ENCODE results near the gene MSH5.

Gene MSH5

GRCh38 chr6:31794866-31795615 is 55.2 kb downstream of the MSH5 start:
- Histone ChIP-seq H3K79me2 (ENCODE audit: insufficient read depth, low read length) (peaks cover 52% of the 10 kb centered on the region), H3F3A (ENCODE audit: low read depth) (peaks cover 9% of the 10 kb centered on the region; the same call in 1 of the 2 replicates), H2AFZ (ENCODE audit: low read length) (peak overlapping the region; percentile 83), H3K9me3 (ENCODE audit: insufficient read depth, low read depth, low read length) (no peaks in the 10 kb centered on the region), H3K36me3 (ENCODE audit: insufficient read depth, low read length) (peaks cover 5% of the 10 kb centered on the region; the same call in 1 of the 2 replicates), H3K9me2 (replicated peaks; ENCODE audit: low read depth, low read length) (no peaks in the 10 kb centered on the region), H3K9ac (ENCODE audit: low read depth, low read length, poor library complexity, severe bottlenecking) (peak overlapping the region; percentile 96), H3K4me2 (ENCODE audit: low read depth, low read length, poor library complexity, severe bottlenecking) (peak overlapping the region; percentile 90), H3K4me1 (ENCODE audit: insufficient read depth, low read length, poor library complexity, severe bottlenecking) (peaks cover 49% of the 10 kb centered on the region), H3K4me3 (ENCODE audit: low read length, poor library complexity, severe bottlenecking) (peak overlapping the region; percentile 100), H4K20me1 (ENCODE audit: insufficient read depth, low read length, poor library complexity, severe bottlenecking) (peaks cover 19% of the 10 kb centered on the region), H3K27me3 (ENCODE audit: insufficient read depth, low read length, poor library complexity, severe bottlenecking) (peaks cover 7% of the 10 kb centered on the region)
- TF ChIP-seq CTCF (conservative IDR thresholded peaks at IDR 0.05; ENCODE audit: low read length): no peak

GRCh38 chr6:31795616-31796298 is 56.0 kb downstream of the MSH5 start, which contains the start of gene VARS1:
TSS of gene VARS1 (minus strand) at chr6:31795752. CDS start at chr6:31795217, 535 bp downstream.
- Histone ChIP-seq H3K4me2 (ENCODE audit: low read depth, low read length, poor library complexity, severe bottlenecking) (peak within 1 kb of the TSS; percentile 90), H3K79me2 (ENCODE audit: insufficient read depth, low read length) (peaks cover 52% of the 10 kb centered on the region), H3K4me1 (ENCODE audit: insufficient read depth, low read length, poor library complexity, severe bottlenecking) (peaks cover 49% of the 10 kb centered on the region), H3K9me3 (ENCODE audit: insufficient read depth, low read depth, low read length) (no peaks in the 10 kb centered on the region), H3K27me3 (ENCODE audit: insufficient read depth, low read length, poor library complexity, severe bottlenecking) (peaks cover 7% of the 10 kb centered on the region), H3K9me2 (replicated peaks; ENCODE audit: low read depth, low read length) (no peaks in the 10 kb centered on the region), H3K36me3 (ENCODE audit: insufficient read depth, low read length) (peaks cover under 1% of the 10 kb centered on the region; the same call in 1 of the 2 replicates), H3F3A (ENCODE audit: low read depth) (peaks cover 9% of the 10 kb centered on the region; the same call in 1 of the 2 replicates), H2AFZ (ENCODE audit: low read length) (peak within 1 kb of the TSS; percentile 83), H3K4me3 (ENCODE audit: low read length, poor library complexity, severe bottlenecking) (peak within 1 kb of the TSS; percentile 100), H3K9ac (ENCODE audit: low read depth, low read length, poor library complexity, severe bottlenecking) (peak within 1 kb of the TSS; percentile 96), H4K20me1 (ENCODE audit: insufficient read depth, low read length, poor library complexity, severe bottlenecking) (peaks cover 19% of the 10 kb centered on the region)
- TF ChIP-seq CTCF (conservative IDR thresholded peaks at IDR 0.05; ENCODE audit: low read length) (peak; percentile 66), EZH2phosphoT487 (IDR thresholded peaks at IDR 0.05; ENCODE audit: borderline replicate concordance) (no peak)

GRCh38 chr6:31796993-31797385 is 57.2 kb downstream of the MSH5 start:
- TF ChIP-seq EZH2phosphoT487 (IDR thresholded peaks at IDR 0.05; ENCODE audit: borderline replicate concordance) (no peak), CTCF (conservative IDR thresholded peaks at IDR 0.05; ENCODE audit: low read length) (no peak)
- Histone ChIP-seq H3K79me2 (ENCODE audit: insufficient read depth, low read length) (peaks cover 55% of the 10 kb centered on the region), H3K4me1 (ENCODE audit: insufficient read depth, low read length, poor library complexity, severe bottlenecking) (peaks cover 42% of the 10 kb centered on the region)

More at GRCh38 chr6:31796993-31797385, 57.2 kb downstream of the MSH5 start:
- no peaks in the 10 kb centered on the region for H3K9me3 ChIP-seq (ENCODE audit: insufficient read depth, low read depth, low read length)
- no peaks in the 10 kb centered on the region for H3K36me3 ChIP-seq (ENCODE audit: insufficient read depth, low read length)
- peak overlapping the region; percentile 65 for H3K9ac ChIP-seq (ENCODE audit: low read depth, low read length, poor library complexity, severe bottlenecking)
- H3F3A ChIP-seq (ENCODE audit: low read depth): peaks cover 9% of the 10 kb centered on the region; the same call in 1 of the 2 replicates
- no peak overlapping the region for H2AFZ ChIP-seq (ENCODE audit: low read length)
- H3K4me2 ChIP-seq (ENCODE audit: low read depth, low read length, poor library complexity, severe bottlenecking): peak overlapping the region; percentile 66
- peaks cover 7% of the 10 kb centered on the region for H3K27me3 ChIP-seq (ENCODE audit: insufficient read depth, low read length, poor library complexity, severe bottlenecking)
- no peaks in the 10 kb centered on the region for H3K9me2 ChIP-seq (replicated peaks; ENCODE audit: low read depth, low read length)
- H4K20me1 ChIP-seq (ENCODE audit: insufficient read depth, low read length, poor library complexity, severe bottlenecking): peaks cover 19% of the 10 kb centered on the region
- peak overlapping the region; percentile 64 for H3K4me3 ChIP-seq (ENCODE audit: low read length, poor library complexity, severe bottlenecking)

All from Loucy (cell line).